Measurements from ENCODE around the gene CHST13.

CHST13 gene

GRCh38 chr3:126552688-126553283 is 28.8 kb downstream of the CHST13 start:
- Histone ChIP-seq H3K4me1 (ENCODE audit: insufficient read depth, insufficient read length) (peaks cover 28% of the 10 kb centered on the region), H3K4me3 (ENCODE audit: insufficient read length, low read depth) (no peak overlapping the region), H3K36me3 (ENCODE audit: insufficient read depth, insufficient read length, low read length) (no peaks in the 10 kb centered on the region), H3K9me3 (ENCODE audit: insufficient read depth, low read length) (no peaks in the 10 kb centered on the region), H3K9ac (ENCODE audit: insufficient read length, low read depth) (no peak overlapping the region), H3K27me3 (ENCODE audit: insufficient read depth, insufficient read length) (peaks cover 25% of the 10 kb centered on the region)
- no peak for TF ChIP-seq YY1 (IDR thresholded peaks at IDR 0.05; ENCODE audit: insufficient read depth, insufficient read length)
- no peak for TF ChIP-seq ZNF274 (IDR thresholded peaks at IDR 0.05; ENCODE audit: low read depth, low read length)
- no peak for TF ChIP-seq SUZ12 (IDR thresholded peaks at IDR 0.05; ENCODE audit: extremely low read depth, insufficient read depth, insufficient read length)
- DNase-seq (ENCODE audit: low read depth, low spot score) = no peak

GRCh38 chr3:126553284-126554084 is 29.5 kb downstream of the CHST13 start:
- Histone ChIP-seq H3K36me3 (ENCODE audit: insufficient read depth, insufficient read length, low read length) (no peaks in the 10 kb centered on the region), H3K9me3 (ENCODE audit: insufficient read depth, low read length) (no peaks in the 10 kb centered on the region), H3K9ac (ENCODE audit: insufficient read length, low read depth) (no peak overlapping the region), H3K4me3 (ENCODE audit: insufficient read length, low read depth) (no peak overlapping the region), H3K4me1 (ENCODE audit: insufficient read depth, insufficient read length) (peaks cover 28% of the 10 kb centered on the region), H3K27me3 (ENCODE audit: insufficient read depth, insufficient read length) (peaks cover 20% of the 10 kb centered on the region)
- no peak for DNase-seq (ENCODE audit: low read depth, low spot score)
- no peak for TF ChIP-seq SUZ12 (IDR thresholded peaks at IDR 0.05; ENCODE audit: extremely low read depth, insufficient read depth, insufficient read length)
- no peak for TF ChIP-seq ZNF274 (IDR thresholded peaks at IDR 0.05; ENCODE audit: low read depth, low read length)
- no peak for TF ChIP-seq YY1 (IDR thresholded peaks at IDR 0.05; ENCODE audit: insufficient read depth, insufficient read length)

- TF ChIP-seq ZNF274 (IDR thresholded peaks at IDR 0.05; ENCODE audit: low read depth, low read length) (no peak), SUZ12 (IDR thresholded peaks at IDR 0.05; ENCODE audit: extremely low read depth, insufficient read depth, insufficient read length) (no peak), YY1 (IDR thresholded peaks at IDR 0.05; ENCODE audit: insufficient read depth, insufficient read length) (no peak)
These were observed 30.9 kb downstream of the CHST13 start for GRCh38 chr3:126554560-126555525.

GRCh38 chr3:126555795-126556636 is 32.1 kb downstream of the CHST13 start:
- no peak for TF ChIP-seq ZNF274 (IDR thresholded peaks at IDR 0.05; ENCODE audit: low read depth, low read length)
- TF ChIP-seq SUZ12 (IDR thresholded peaks at IDR 0.05; ENCODE audit: extremely low read depth, insufficient read depth, insufficient read length) = no peak
- TF ChIP-seq YY1 (IDR thresholded peaks at IDR 0.05; ENCODE audit: insufficient read depth, insufficient read length) = no peak

More at GRCh38 chr3:126554560-126555525, 30.9 kb downstream of the CHST13 start:
- Histone ChIP-seq H3K4me3 (ENCODE audit: insufficient read length, low read depth) (no peak overlapping the region), H3K9ac (ENCODE audit: insufficient read length, low read depth) (no peak overlapping the region), H3K4me1 (ENCODE audit: insufficient read depth, insufficient read length) (peaks cover 23% of the 10 kb centered on the region), H3K9me3 (ENCODE audit: insufficient read depth, low read length) (no peaks in the 10 kb centered on the region), H3K36me3 (ENCODE audit: insufficient read depth, insufficient read length, low read length) (no peaks in the 10 kb centered on the region), H3K27me3 (ENCODE audit: insufficient read depth, insufficient read length) (peaks cover 14% of the 10 kb centered on the region)
- no peak for DNase-seq (ENCODE audit: low read depth, low spot score)

GRCh38 chr3:126556637-126557414 is 32.9 kb downstream of the CHST13 start:
- H3K4me1 ChIP-seq (ENCODE audit: insufficient read depth, insufficient read length) = peaks cover 11% of the 10 kb centered on the region
- DNase-seq (ENCODE audit: low read depth, low spot score) = no peak
- no peaks in the 10 kb centered on the region for H3K36me3 ChIP-seq (ENCODE audit: insufficient read depth, insufficient read length, low read length)
- peaks cover 5% of the 10 kb centered on the region for H3K27me3 ChIP-seq (ENCODE audit: insufficient read depth, insufficient read length)
- H3K9me3 ChIP-seq (ENCODE audit: insufficient read depth, low read length) = no peaks in the 10 kb centered on the region
- H3K9ac ChIP-seq (ENCODE audit: insufficient read length, low read depth) = no peak overlapping the region
- TF ChIP-seq SUZ12 (IDR thresholded peaks at IDR 0.05; ENCODE audit: extremely low read depth, insufficient read depth, insufficient read length) (no peak), YY1 (IDR thresholded peaks at IDR 0.05; ENCODE audit: insufficient read depth, insufficient read length) (no peak), ZNF274 (IDR thresholded peaks at IDR 0.05; ENCODE audit: low read depth, low read length) (no peak)
- H3K4me3 ChIP-seq (ENCODE audit: insufficient read length, low read depth) = no peak overlapping the region

More at GRCh38 chr3:126555795-126556636, 32.1 kb downstream of the CHST13 start:
- Histone ChIP-seq H3K36me3 (ENCODE audit: insufficient read depth, insufficient read length, low read length) (no peaks in the 10 kb centered on the region), H3K9ac (ENCODE audit: insufficient read length, low read depth) (no peak overlapping the region), H3K4me1 (ENCODE audit: insufficient read depth, insufficient read length) (peaks cover 11% of the 10 kb centered on the region), H3K27me3 (ENCODE audit: insufficient read depth, insufficient read length) (peaks cover 11% of the 10 kb centered on the region), H3K4me3 (ENCODE audit: insufficient read length, low read depth) (no peak overlapping the region), H3K9me3 (ENCODE audit: insufficient read depth, low read length) (no peaks in the 10 kb centered on the region)
- no peak for DNase-seq (ENCODE audit: low read depth, low spot score)

GRCh38 chr3:126557415-126557745 is 33.4 kb downstream of the CHST13 start:
- Histone ChIP-seq H3K36me3 (ENCODE audit: insufficient read depth, insufficient read length, low read length) (no peaks in the 10 kb centered on the region), H3K9ac (ENCODE audit: insufficient read length, low read depth) (no peak overlapping the region)
- DNase-seq (ENCODE audit: low read depth, low spot score) = no peak

More at GRCh38 chr3:126557415-126557745, 33.4 kb downstream of the CHST13 start:
- Histone ChIP-seq H3K4me3 (ENCODE audit: insufficient read length, low read depth) (no peak overlapping the region), H3K27me3 (ENCODE audit: insufficient read depth, insufficient read length) (peaks cover 3% of the 10 kb centered on the region), H3K9me3 (ENCODE audit: insufficient read depth, low read length) (no peaks in the 10 kb centered on the region), H3K4me1 (ENCODE audit: insufficient read depth, insufficient read length) (peaks cover 11% of the 10 kb centered on the region)
- no peak for TF ChIP-seq ZNF274 (IDR thresholded peaks at IDR 0.05; ENCODE audit: low read depth, low read length)
- no peak for TF ChIP-seq YY1 (IDR thresholded peaks at IDR 0.05; ENCODE audit: insufficient read depth, insufficient read length)
- no peak for TF ChIP-seq SUZ12 (IDR thresholded peaks at IDR 0.05; ENCODE audit: extremely low read depth, insufficient read depth, insufficient read length)
